Left kidney (tissue), 8 donors: ENCODE results near the gene JADE1. TPM values are rescaled to one million over a fixed set of nuclear protein-coding genes. Genes with fewer than 3 reads are reported as not detected.

Source experiments
- DNase-seq: peaks from one replicate; pipeline ENCODE4 v3.0.0-alpha.2; 2013
- long read RNA-seq, 8 donors: transcript quantifications; one replicate each; lab custom pipeline, GENCODE V29; 2026
- polyA plus RNA-seq: library from polyadenylated mRNA; unstranded; fragments of 120-200 nt; gene quantifications from one replicate; pipeline ENCODE4 v1.2.1, GENCODE V29; 2013; ENCODE audit not compliant: insufficient read length

The JADE1 gene
- 50.3 TPM for polyA plus RNA-seq
- long read RNA-seq, donor 1, full-length matches to known transcripts = 8 of 8 reads
- long read RNA-seq, donor 1, partial matches to known transcripts = 0 of 8 reads
- long read RNA-seq, donor 1, other reads (novel, unspliced or antisense) = 0 of 8 reads
- long read RNA-seq, donor 2, full-length matches to known transcripts = 4 of 4 reads
- long read RNA-seq, donor 2, partial matches to known transcripts = 0 of 4 reads
- long read RNA-seq, donor 2, other reads (novel, unspliced or antisense) = 0 of 4 reads
- long read RNA-seq, donor 3, full-length matches to known transcripts = 4 of 4 reads
- long read RNA-seq, donor 3, partial matches to known transcripts = 0 of 4 reads
- long read RNA-seq, donor 3, other reads (novel, unspliced or antisense) = 0 of 4 reads
- long read RNA-seq, donor 4 = 0 reads
- long read RNA-seq, donor 5, full-length matches to known transcripts = 7 of 7 reads
- long read RNA-seq, donor 5, partial matches to known transcripts = 0 of 7 reads
- long read RNA-seq, donor 5, other reads (novel, unspliced or antisense) = 0 of 7 reads
- long read RNA-seq, donor 6, full-length matches to known transcripts = 4 of 4 reads
- long read RNA-seq, donor 6, partial matches to known transcripts = 0 of 4 reads
- long read RNA-seq, donor 6, other reads (novel, unspliced or antisense) = 0 of 4 reads
- long read RNA-seq, donor 7, full-length matches to known transcripts = 11 of 11 reads
- long read RNA-seq, donor 7, partial matches to known transcripts = 0 of 11 reads
- long read RNA-seq, donor 7, other reads (novel, unspliced or antisense) = 0 of 11 reads
- long read RNA-seq, donor 8, full-length matches to known transcripts = 4 of 4 reads
- long read RNA-seq, donor 8, partial matches to known transcripts = 0 of 4 reads
- long read RNA-seq, donor 8, other reads (novel, unspliced or antisense) = 0 of 4 reads

DNA sequence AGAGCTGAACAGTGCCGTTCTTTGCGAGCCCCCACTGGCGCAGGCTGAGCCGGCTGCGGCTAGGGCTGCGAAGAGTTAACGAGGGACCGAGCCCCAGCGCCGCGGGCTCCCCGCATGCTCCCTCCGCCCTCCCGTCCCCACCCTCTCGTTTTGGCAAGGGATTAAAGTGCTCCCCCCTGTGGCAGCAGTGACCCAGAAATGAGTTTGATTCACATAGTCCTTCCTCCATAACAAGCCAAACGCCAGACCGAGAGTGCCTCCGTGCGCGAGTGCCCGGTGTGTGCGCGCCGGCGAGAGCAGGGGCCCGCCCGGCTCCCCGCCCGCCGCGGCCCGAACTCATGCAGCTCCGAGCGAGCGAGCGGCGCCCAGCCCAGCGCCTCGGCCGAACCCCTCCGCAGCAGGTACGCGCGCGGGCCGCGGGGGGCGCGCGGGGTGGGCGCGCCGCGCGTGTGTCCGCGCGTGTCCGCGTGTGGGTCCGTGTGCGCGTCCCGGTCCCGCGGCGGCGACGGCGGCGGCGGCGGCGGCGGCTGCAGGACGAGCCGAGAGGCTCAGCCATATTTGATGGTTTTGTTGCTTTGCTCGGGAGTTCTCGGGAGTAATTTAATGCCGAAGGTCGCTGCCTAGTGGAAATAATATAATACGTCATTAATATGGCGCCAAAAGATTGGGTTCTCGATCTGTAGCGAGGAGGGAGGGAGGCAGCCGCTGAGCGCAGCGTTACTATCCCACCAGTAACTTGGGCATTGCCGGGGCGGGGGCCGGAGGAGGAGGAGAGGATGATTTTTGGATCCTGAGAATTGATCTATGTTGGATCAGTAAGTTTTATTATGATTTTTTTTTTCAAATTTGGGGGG lies at the start of gene JADE1:
Gene JADE1, plus strand, starts transcription at position 224 of the 854 bp plus-strand sequence. CDS start 22,059 bp downstream, outside the sequence.
- DNase-seq = peak; percentile 96

GRCh38 chr4:128766781-128767180 lies 42.7 kb upstream of the JADE1 start:
- DNase-seq = no peak

- no peak for DNase-seq
These were observed 41.0 kb upstream of the JADE1 start for GRCh38 chr4:128768373-128768996.

GRCh38 chr4:128769011-128769410 lies 40.5 kb upstream of the JADE1 start:
- DNase-seq = no peak

GRCh38 chr4:128770807-128771206 lies 38.7 kb upstream of the JADE1 start:
- no peak for DNase-seq

GRCh38 chr4:128775477-128775876 lies 34.0 kb upstream of the JADE1 start:
- DNase-seq = no peak

- no peak for DNase-seq
These were observed 33.6 kb upstream of the JADE1 start for GRCh38 chr4:128775916-128776315.

DNA sequence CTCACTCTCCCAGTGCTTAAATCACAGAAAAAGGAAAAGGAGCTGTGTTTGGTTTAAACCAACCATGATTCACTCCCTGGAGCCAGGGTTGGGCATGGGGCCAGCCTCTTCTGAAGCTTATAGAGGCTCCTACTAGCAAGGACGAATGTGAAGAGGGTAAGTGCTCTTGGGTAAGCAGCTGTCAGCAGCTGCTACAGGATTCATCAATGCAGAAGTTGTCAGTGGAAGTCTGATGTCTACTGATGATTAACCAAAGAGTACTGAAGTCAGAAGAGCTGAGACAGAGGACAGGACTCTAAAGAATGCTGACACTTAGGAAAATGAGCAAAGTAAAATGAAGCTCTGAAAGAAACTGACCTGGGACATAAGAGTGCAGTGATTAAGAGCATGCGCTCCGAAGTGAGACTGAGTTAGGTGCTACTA lies 32.7 kb upstream of the JADE1 start:
- no peak for DNase-seq

- no peak for DNase-seq
These were observed 28.8 kb upstream of the JADE1 start for GRCh38 chr4:128780688-128781087.

DNA sequence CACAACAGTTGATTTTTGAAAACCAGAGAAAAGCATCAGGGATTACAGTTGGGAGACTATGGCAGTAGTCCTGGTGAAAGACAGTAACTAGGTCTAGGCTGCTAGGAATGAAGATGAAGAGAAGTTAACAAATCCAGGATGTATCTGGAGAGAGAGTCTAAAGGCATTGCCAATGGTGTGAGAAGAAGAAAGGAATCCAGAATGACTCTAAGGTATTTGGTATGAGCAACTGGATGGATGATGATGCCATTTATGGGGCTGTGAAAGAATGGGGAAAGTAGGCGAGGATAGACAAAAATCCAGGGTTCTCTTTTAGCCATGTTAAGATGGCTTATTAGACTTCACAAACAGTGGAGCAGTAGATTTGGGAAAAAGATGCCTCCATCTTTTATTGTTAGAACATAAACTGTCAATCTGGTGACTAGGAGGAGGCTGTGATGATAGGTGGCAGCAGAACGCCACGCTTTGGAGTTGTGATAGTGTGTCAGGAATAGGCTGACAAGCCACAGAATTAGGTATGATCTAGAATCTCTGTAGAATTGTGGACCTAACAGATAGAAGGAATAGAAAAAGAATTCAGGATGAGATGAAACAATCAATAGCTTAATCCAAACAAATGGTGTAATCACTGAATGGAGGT lies 27.3 kb upstream of the JADE1 start:
- no peak for DNase-seq

GRCh38 chr4:128782875-128783614 lies 26.5 kb upstream of the JADE1 start:
- DNase-seq = no peak

DNA sequence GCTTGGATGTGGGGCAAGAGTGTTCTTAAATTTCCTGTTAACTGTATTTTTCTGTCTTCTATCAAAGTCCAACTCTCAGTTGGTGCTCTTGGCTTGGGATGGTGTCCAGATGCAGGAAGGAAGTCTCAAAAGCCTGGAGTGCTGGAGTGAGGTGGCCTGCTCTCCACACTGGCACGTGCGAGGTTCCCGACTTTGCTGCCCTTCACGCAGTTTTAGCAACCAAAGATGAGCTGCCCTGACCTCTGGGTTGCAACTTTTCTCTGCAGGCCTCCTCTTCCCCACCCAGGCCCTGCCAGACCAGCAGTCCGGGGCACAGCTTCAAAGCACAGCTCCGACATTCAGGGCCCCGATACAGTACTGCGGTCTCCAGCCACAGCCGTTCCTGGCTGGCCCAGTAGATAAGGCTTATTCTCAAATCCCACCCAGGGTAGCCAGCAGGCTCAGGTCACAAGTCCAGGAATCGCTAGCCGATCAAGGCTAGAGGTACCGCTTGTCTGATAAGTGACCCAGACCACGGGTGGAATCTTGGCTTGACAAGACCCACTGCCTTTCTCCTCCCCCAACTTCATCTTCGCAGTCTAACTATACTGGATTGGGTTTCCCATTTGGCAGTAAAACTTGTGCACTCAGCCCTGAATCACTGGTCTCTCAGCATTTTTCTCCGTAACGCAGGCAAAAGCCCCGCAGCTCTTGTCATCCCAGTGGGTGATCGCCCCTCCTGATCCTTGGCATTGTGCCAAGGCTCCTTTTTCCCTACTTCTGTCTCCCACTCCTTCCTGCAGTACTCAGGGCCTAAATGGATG lies 21.8 kb upstream of the JADE1 start:
- peak; percentile 64 for DNase-seq

DNA sequence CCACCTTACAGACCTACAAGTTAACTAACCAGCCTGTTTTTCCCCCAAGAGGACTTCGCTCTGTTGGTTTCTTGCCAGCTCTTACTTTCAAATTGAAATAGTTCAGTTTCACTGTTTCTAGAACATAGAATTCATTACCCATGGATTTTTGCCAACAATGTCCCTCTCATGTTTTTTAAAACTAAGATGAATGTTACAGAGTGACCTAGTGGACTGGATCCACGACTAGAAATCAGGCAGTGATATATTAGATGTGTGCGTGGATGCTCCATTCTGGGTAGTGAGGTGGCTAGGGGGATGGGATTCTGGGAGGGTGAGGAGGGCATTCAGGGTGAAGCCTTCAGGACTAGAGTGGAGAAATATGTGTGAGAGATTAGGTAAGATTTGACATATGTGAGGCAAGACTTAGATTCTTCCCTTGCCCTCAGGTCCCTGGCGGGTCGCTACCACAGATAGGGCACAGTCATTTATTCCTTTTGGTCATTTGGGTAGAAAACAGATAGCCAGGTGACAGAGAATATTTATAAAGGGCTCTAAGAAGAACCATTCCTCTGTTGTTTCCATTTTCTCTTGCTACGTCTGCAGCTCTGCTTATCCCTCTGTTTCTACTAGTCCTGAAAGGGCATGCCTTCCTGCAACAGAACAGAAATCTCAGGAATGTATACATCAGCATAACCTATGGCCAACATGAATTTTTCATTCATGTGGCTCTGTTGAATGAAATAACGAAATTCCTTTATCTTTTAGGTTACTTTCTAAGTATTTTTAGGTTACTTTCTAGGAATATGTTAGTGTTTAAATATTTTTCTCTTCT lies 15.4 kb upstream of the JADE1 start:
- no peak for DNase-seq

- no peak for DNase-seq
These were observed 12.6 kb upstream of the JADE1 start for GRCh38 chr4:128796934-128797333.

DNA sequence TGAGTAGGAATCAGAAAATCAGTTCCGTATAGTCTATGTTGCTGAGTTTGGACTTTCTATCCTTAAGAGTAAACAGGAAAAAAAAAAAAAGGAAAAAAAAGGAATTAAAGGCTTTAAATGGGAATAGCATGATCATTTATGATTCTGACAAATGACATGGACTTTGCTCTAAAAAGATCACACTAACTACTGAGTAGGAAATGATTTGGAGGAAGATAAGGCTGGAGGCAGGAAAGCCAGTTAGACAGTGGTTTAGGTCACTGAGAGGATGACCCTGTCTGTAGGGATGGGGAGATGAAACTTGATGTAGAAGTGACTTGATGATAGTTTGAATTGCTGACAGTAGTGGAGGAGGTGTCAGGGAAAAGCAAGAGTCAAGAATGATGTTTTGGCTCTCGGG lies 9.2 kb upstream of the JADE1 start:
- DNase-seq = no peak

- no peak for DNase-seq
These were observed 8.7 kb upstream of the JADE1 start for GRCh38 chr4:128800701-128801284.

- DNase-seq = no peak
These were observed 6.5 kb upstream of the JADE1 start for GRCh38 chr4:128802680-128803628.
